ENCODE results near the gene SYNRG. TPM values are rescaled to one million over a fixed set of nuclear protein-coding genes. Genes with fewer than 3 reads are reported as not detected.
A peak's percentile ranks its signal among the peaks of the same experiment; 100 is the strongest.
"Not testable (repeated sequence)": the region's sequence is repeated elsewhere in the genome, so short reads cannot be mapped to it uniquely, and the experiment has no call there.

Gene SYNRG
- total RNA-seq, 2 donors from 2014 or later = 25.2 to 32.0 TPM

GRCh38 chr17:37512442-37513068, 96.7 kb downstream of the SYNRG start:
- intact Hi-C loops (cut with DNase I) = no loop called here
- ATAC-seq (peak; percentile 13 to 30), DNase-seq (no peak)

GRCh38 chr17:37511642-37512041, 97.6 kb downstream of the SYNRG start:
- ATAC-seq; DNase-seq; intact Hi-C loops (cut with DNase I): not testable (repeated sequence)

GRCh38 chr17:37510056-37510455, 99.2 kb downstream of the SYNRG start:
- no peak for ATAC-seq
- intact Hi-C loops (cut with DNase I) = no loop called here
- no peak for DNase-seq

- intact Hi-C loops (cut with DNase I) = no loop called here
- ATAC-seq (peak in 1 of 2 donors; percentile 35), DNase-seq (no peak)
Measured at GRCh38 chr17:37507111-37507510, 102.1 kb downstream of the SYNRG start.

- DNase-seq (peak; percentile 38), ATAC-seq (peak; percentile 35 to 65)
- intact Hi-C loops (cut with DNase I) = no loop called here
Measured at GRCh38 chr17:37506678-37507077, 102.5 kb downstream of the SYNRG start.

GRCh38 chr17:37505333-37505732, 103.9 kb downstream of the SYNRG start:
- DNase-seq (no peak), ATAC-seq (no peak)
- intact Hi-C loops (cut with DNase I) = no loop called here

GRCh38 chr17:37503148-37503547, 106.1 kb downstream of the SYNRG start:
- DNase-seq = no peak
- no peak for ATAC-seq
- intact Hi-C loops (cut with DNase I) = no loop called here

- no peak for ATAC-seq
- intact Hi-C loops (cut with DNase I) = no loop called here
Measured at GRCh38 chr17:37502009-37502936, 106.9 kb downstream of the SYNRG start.

GRCh38 chr17:37500378-37500777, 108.8 kb downstream of the SYNRG start:
- ATAC-seq (no peak), DNase-seq (no peak)
- intact Hi-C loops (cut with DNase I) = no loop called here

More at GRCh38 chr17:37502009-37502936, 106.9 kb downstream of the SYNRG start:
- DNase-seq = no peak

- no peak for ATAC-seq
- no peak for DNase-seq
- intact Hi-C loops (cut with DNase I) = no loop called here
Measured at GRCh38 chr17:37494971-37495370, 114.2 kb downstream of the SYNRG start.

GRCh38 chr17:37494401-37494831, 114.8 kb downstream of the SYNRG start:
- ATAC-seq = no peak
- DNase-seq = no peak
- intact Hi-C loops (cut with DNase I) = no loop called here

- intact Hi-C loops (cut with DNase I) = no loop called here
- DNase-seq = no peak
- no peak for ATAC-seq
Measured at GRCh38 chr17:37493249-37494027, 115.8 kb downstream of the SYNRG start.

- ATAC-seq = no peak
- intact Hi-C loops (cut with DNase I) = no loop called here
- DNase-seq = no peak
Measured at GRCh38 chr17:37492167-37492566, 117.1 kb downstream of the SYNRG start.

GRCh38 chr17:37490638-37491614, 118.3 kb downstream of the SYNRG start:
- intact Hi-C loops (cut with DNase I) = no loop called here
- ATAC-seq (peak in 1 of 2 donors; percentile 68), DNase-seq (peak; percentile 75)

GRCh38 chr17:37490022-37490587, 119.1 kb downstream of the SYNRG start:
- DNase-seq = peak; percentile 74
- intact Hi-C loops (cut with DNase I) = no loop called here
- ATAC-seq = peak; percentile 52 to 64

- intact Hi-C loops (cut with DNase I) = no loop called here
- ATAC-seq = peak; percentile 88 to 94
- DNase-seq = peak; percentile 82
Measured at GRCh38 chr17:37489197-37490001, 119.8 kb downstream of the SYNRG start, which contains the start of gene DUSP14. DUSP14 (plus strand) TSS chr17:37489891; CDS start chr17:37512273, 22,382 bp downstream.

- DNase-seq (peak; percentile 81), ATAC-seq (peak; percentile 45 to 84)
- intact Hi-C loops (cut with DNase I) = no loop called here
Measured at GRCh38 chr17:37488607-37489196, 120.5 kb downstream of the SYNRG start.
